Activated CD4-positive, alpha-beta T cell treated with anti-CD3 and anti-CD28 coated beads, Interleukin-2, Interleukin-4, amounts not matched to agents 100 ng/mL and 50 ng/mL, durations not matched to agents 16 hours and 8 hours (primary cell): Measurements from ENCODE around the gene WNT10A.
A peak's percentile ranks its signal among the peaks of the same experiment; 100 is the strongest.
"Not testable (repeated sequence)": the region's sequence is repeated elsewhere in the genome, so short reads cannot be mapped to it uniquely, and the experiment has no call there.

ENCODE experiments used
- DNase-seq: peaks from one replicate; pipeline ENCODE4 v3.0.0-alpha.2; 2020; ENCODE audit warnings: low spot score

The WNT10A gene

GRCh38 chr2:218893349-218894150, 12.9 kb downstream of the WNT10A start:
- DNase-seq, result no peak

GRCh38 chr2:218894151-218894879, 13.7 kb downstream of the WNT10A start:
- no peak for DNase-seq

GRCh38 chr2:218894880-218895157, 14.2 kb downstream of the WNT10A start:
- no peak for DNase-seq

- DNase-seq, result no peak
These were observed 14.7 kb downstream of the WNT10A start for GRCh38 chr2:218895326-218895725.

GRCh38 chr2:218895759-218896500, 15.3 kb downstream of the WNT10A start:
- peak; percentile 52 for DNase-seq

GRCh38 chr2:218896501-218897393, 16.1 kb downstream of the WNT10A start:
- DNase-seq, result peak; percentile 93

- DNase-seq, result no peak
These were observed 16.9 kb downstream of the WNT10A start for GRCh38 chr2:218897394-218898108.

- peak; percentile 83 for DNase-seq
These were observed 17.6 kb downstream of the WNT10A start for GRCh38 chr2:218898109-218898878.

GRCh38 chr2:218899147-218899546, 18.5 kb downstream of the WNT10A start:
- no peak for DNase-seq

- DNase-seq, result no peak
These were observed 21.8 kb downstream of the WNT10A start for GRCh38 chr2:218902427-218902826.

GRCh38 chr2:218904176-218904575, 23.5 kb downstream of the WNT10A start:
- DNase-seq, result no peak

GRCh38 chr2:218908721-218909619, 28.3 kb downstream of the WNT10A start:
- peak; percentile 94 for DNase-seq

GRCh38 chr2:218910741-218911140, 30.1 kb downstream of the WNT10A start:
- DNase-seq, result no peak

- DNase-seq, result no peak
These were observed 39.9 kb downstream of the WNT10A start for GRCh38 chr2:218920504-218920903.

- no peak for DNase-seq
These were observed 44.1 kb downstream of the WNT10A start for GRCh38 chr2:218924757-218925156.

GRCh38 chr2:218925434-218925833, 44.8 kb downstream of the WNT10A start:
- DNase-seq, result no peak

- DNase-seq, result no peak
These were observed 46.8 kb downstream of the WNT10A start for GRCh38 chr2:218927422-218927821.

GRCh38 chr2:218927876-218928275, 47.2 kb downstream of the WNT10A start:
- DNase-seq, result no peak

GRCh38 chr2:218930488-218930887, 49.8 kb downstream of the WNT10A start:
- not testable (repeated sequence) for DNase-seq
